Measurements from ENCODE around the gene MYRIP. TPM values are rescaled to one million over a fixed set of nuclear protein-coding genes. Genes with fewer than 3 reads are reported as not detected.

MYRIP gene
- total and polyA plus RNA-seq, 2 of the 4 experiments (the other 2 are of a cell fraction) = not detected

- Histone ChIP-seq H4K91ac (ENCODE audit: insufficient read depth, low read depth, low read length) (no peak overlapping the region), H3K9me3 (ENCODE audit: control insufficient read depth, insufficient read depth, low read length) (peaks cover 7% of the 10 kb centered on the region), H4K8ac (ENCODE audit: low read depth in 2 of 2, low read length in 2 of 2) (no peak overlapping the region), H2BK5ac (ENCODE audit: low read depth, low read length, poor library complexity, severe bottlenecking) (no peak overlapping the region), H2AFZ (replicated peaks; ENCODE audit: low read length, poor library complexity) (no peak overlapping the region), H2AK5ac (ENCODE audit: low read depth, low read length) (no peak overlapping the region), H2AK9ac (replicated peaks; ENCODE audit: low read depth, low read length, poor library complexity) (no peak overlapping the region), H3K27ac (ENCODE audit: insufficient read depth, low read length) (no peak overlapping the region), H3K4me2 (ENCODE audit: low read depth, low read length) (no peak overlapping the region), H3K14ac (replicated peaks; ENCODE audit: low read depth, low read length) (no peak overlapping the region), H3K27me3 (ENCODE audit: control insufficient read depth, insufficient read depth, low read length) (no peaks in the 10 kb centered on the region), H3K4me1 (ENCODE audit: control insufficient read depth, insufficient read depth, low read length) (no peaks in the 10 kb centered on the region), H2BK120ac (ENCODE audit: low read depth, low read length) (no peak overlapping the region), H3K18ac (ENCODE audit: low read depth, low read length) (no peak overlapping the region), H3K36me3 (ENCODE audit: control insufficient read depth, insufficient read depth, low read length) (no peaks in the 10 kb centered on the region), H2BK20ac (ENCODE audit: low read depth, low read length) (no peak overlapping the region), H3K4ac (ENCODE audit: low read depth, low read length) (no peak overlapping the region), H3K9ac (ENCODE audit: low read depth, low read length) (no peak overlapping the region), H2BK15ac (ENCODE audit: low read depth, low read length) (no peak overlapping the region), H3K9me1 (ENCODE audit: insufficient read depth, low read length) (no peaks in the 10 kb centered on the region), H3K56ac (ENCODE audit: extremely low read depth, insufficient read depth, low read length) (no peak overlapping the region), H4K5ac (ENCODE audit: low read depth, low read length) (no peak overlapping the region), H3K79me1 (ENCODE audit: low read depth in 1 of 2, low read length in 2 of 2) (no peaks in the 10 kb centered on the region), H3K23ac (ENCODE audit: low read depth, low read length) (no peak overlapping the region), H3K4me3 (ENCODE audit: insufficient read depth, low read depth, low read length) (no peak overlapping the region), H4K20me1 (ENCODE audit: insufficient read depth, low read length) (no peaks in the 10 kb centered on the region)
- no TSS peak for BruUV-seq (replicated peaks)
- dilution Hi-C loops (cut with HindIII; ENCODE audit: low sequenced_read_pairs, unreplicated experiment) (no loop called here), intact Hi-C loops (cut with micrococcal nuclease) (no loop called here), in situ Hi-C loops (cut with MboI; ENCODE audit: low sequenced_read_pairs) (no loop called here)
- TF ChIP-seq ELK1 (IDR thresholded peaks at IDR 0.05; ENCODE audit: borderline replicate concordance, low read depth, low read length) = no peak
- TF ChIP-seq FOS (IDR thresholded peaks at IDR 0.05; ENCODE audit: low read depth, low read length) = no peak
- TF ChIP-seq CEBPB (IDR thresholded peaks at IDR 0.05; ENCODE audit: low read depth, low read length) = no peak
- no peak for TF ChIP-seq CTCF (conservative IDR thresholded peaks at IDR 0.05; ENCODE audit: low read depth, low read length)
- no peak for TF ChIP-seq MAZ (IDR thresholded peaks at IDR 0.05; ENCODE audit: borderline replicate concordance, low read depth, low read length)
- no peak for TF ChIP-seq MAFK (IDR thresholded peaks at IDR 0.05; ENCODE audit: low read depth, low read length)
- ChIA-PET CTCF (no interaction called here), POLR2A (ENCODE audit: unreplicated experiment) (no interaction called here)
- DNase-seq = no peak
- WGBS, 2 experiments (ENCODE audit: extremely low coverage in 2 of 2, insufficient read length in 1 of 2) = no CpG with 5 or more reads among the region's 4 CpGs
- ATAC-seq (ENCODE audit: low read depth) = no peak
These were observed 151.8 kb downstream of the MYRIP start for GRCh38 chr3:39961230-39961629.
